ENCODE data around the gene SCFD2. TPM values are rescaled to one million over a fixed set of nuclear protein-coding genes. Genes with fewer than 3 reads are reported as not detected.

SCFD2 gene
- total RNA-seq, 1 donor from 2014 or later = 18.6 TPM

GRCh38 chr4:52945326-52945898 lies 420.4 kb downstream of the SCFD2 start:
- Mint-ChIP-seq H3K27me3 (ENCODE audit: low read depth) (no peaks in the 10 kb centered on the region), H3K27ac (ENCODE audit: unreplicated experiment) (no peak overlapping the region), H3K36me3 (ENCODE audit: low read depth) (no peaks in the 10 kb centered on the region), H3K4me3 (no peak overlapping the region), H3K9me3 (peaks cover 2% of the 10 kb centered on the region), H3K4me1 (peaks cover 35% of the 10 kb centered on the region)
- no peak for DNase-seq (ENCODE audit: low read depth, low spot score)
- TF ChIP-seq CTCF (conservative IDR thresholded peaks at IDR 0.05) = no peak

- no peaks in the 10 kb centered on the region for H3K27me3 Mint-ChIP-seq (ENCODE audit: low read depth)
- H3K4me1 Mint-ChIP-seq = peaks cover 18% of the 10 kb centered on the region
- TF ChIP-seq CTCF (conservative IDR thresholded peaks at IDR 0.05) = no peak
- no peaks in the 10 kb centered on the region for H3K9me3 Mint-ChIP-seq
- H3K4me3 Mint-ChIP-seq = no peak overlapping the region
- H3K36me3 Mint-ChIP-seq (ENCODE audit: low read depth) = no peaks in the 10 kb centered on the region
- H3K27ac Mint-ChIP-seq (ENCODE audit: unreplicated experiment) = no peak overlapping the region
- DNase-seq (ENCODE audit: low read depth, low spot score) = no peak
Observed at GRCh38 chr4:52943677-52944076, 422.2 kb downstream of the SCFD2 start.

- Mint-ChIP-seq H3K4me3 (no peak overlapping the region), H3K27me3 (ENCODE audit: low read depth) (no peaks in the 10 kb centered on the region), H3K9me3 (no peaks in the 10 kb centered on the region), H3K4me1 (peaks cover 11% of the 10 kb centered on the region), H3K27ac (ENCODE audit: unreplicated experiment) (no peak overlapping the region), H3K36me3 (ENCODE audit: low read depth) (no peaks in the 10 kb centered on the region)
- no peak for DNase-seq (ENCODE audit: low read depth, low spot score)
- TF ChIP-seq CTCF (conservative IDR thresholded peaks at IDR 0.05) = no peak
Observed at GRCh38 chr4:52942936-52943335, 422.9 kb downstream of the SCFD2 start.

GRCh38 chr4:52941450-52941849 lies 424.4 kb downstream of the SCFD2 start:
- no peaks in the 10 kb centered on the region for H3K36me3 Mint-ChIP-seq (ENCODE audit: low read depth)
- peaks cover under 1% of the 10 kb centered on the region for H3K4me1 Mint-ChIP-seq
- DNase-seq (ENCODE audit: low read depth, low spot score) = no peak
- H3K4me3 Mint-ChIP-seq = no peak overlapping the region
- no peaks in the 10 kb centered on the region for H3K27me3 Mint-ChIP-seq (ENCODE audit: low read depth)
- H3K27ac Mint-ChIP-seq (ENCODE audit: unreplicated experiment) = no peak overlapping the region
- H3K9me3 Mint-ChIP-seq = no peaks in the 10 kb centered on the region
- no peak for TF ChIP-seq CTCF (conservative IDR thresholded peaks at IDR 0.05)

- H3K27me3 Mint-ChIP-seq (ENCODE audit: low read depth) = no peaks in the 10 kb centered on the region
- H3K4me1 Mint-ChIP-seq = no peaks in the 10 kb centered on the region
- no peak for TF ChIP-seq CTCF (conservative IDR thresholded peaks at IDR 0.05)
- H3K9me3 Mint-ChIP-seq = no peaks in the 10 kb centered on the region
- DNase-seq (ENCODE audit: low read depth, low spot score) = no peak
- no peaks in the 10 kb centered on the region for H3K36me3 Mint-ChIP-seq (ENCODE audit: low read depth)
- no peak overlapping the region for H3K27ac Mint-ChIP-seq (ENCODE audit: unreplicated experiment)
- H3K4me3 Mint-ChIP-seq = no peak overlapping the region
Observed at GRCh38 chr4:52939739-52940138, 426.1 kb downstream of the SCFD2 start.
